Measurements from ENCODE around the gene PFKFB1.

DNA sequence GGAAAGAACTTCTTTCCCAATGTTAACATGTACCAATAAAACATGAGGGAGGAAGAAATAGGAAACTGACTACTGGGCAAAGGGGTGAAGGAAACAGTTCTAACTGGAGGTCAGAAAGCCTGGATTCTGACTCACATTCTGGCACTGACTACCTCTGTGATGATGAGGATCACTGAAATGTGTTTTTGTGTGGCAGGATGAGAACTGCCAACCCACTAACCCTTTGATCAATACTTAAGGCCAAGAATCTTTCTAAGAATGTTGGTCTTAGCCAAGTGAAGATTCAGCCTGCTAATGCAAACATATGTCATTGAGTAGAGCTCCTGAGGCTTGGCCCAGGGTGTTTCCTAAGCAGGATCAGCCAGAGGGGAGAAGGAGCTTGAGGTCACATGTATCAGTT, 32.2 kb upstream of the PFKFB1 start:
- TF ChIP-seq, protein P1, sequence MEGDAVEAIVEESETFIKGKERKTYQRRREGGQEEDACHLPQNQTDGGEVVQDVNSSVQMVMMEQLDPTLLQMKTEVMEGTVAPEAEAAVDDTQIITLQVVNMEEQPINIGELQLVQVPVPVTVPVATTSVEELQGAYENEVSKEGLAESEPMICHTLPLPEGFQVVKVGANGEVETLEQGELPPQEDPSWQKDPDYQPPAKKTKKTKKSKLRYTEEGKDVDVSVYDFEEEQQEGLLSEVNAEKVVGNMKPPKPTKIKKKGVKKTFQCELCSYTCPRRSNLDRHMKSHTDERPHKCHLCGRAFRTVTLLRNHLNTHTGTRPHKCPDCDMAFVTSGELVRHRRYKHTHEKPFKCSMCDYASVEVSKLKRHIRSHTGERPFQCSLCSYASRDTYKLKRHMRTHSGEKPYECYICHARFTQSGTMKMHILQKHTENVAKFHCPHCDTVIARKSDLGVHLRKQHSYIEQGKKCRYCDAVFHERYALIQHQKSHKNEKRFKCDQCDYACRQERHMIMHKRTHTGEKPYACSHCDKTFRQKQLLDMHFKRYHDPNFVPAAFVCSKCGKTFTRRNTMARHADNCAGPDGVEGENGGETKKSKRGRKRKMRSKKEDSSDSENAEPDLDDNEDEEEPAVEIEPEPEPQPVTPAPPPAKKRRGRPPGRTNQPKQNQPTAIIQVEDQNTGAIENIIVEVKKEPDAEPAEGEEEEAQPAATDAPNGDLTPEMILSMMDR (IDR thresholded peaks at IDR 0.05; ENCODE audit: low read depth, low read length, poor library complexity, severe bottlenecking), result no peak
- no peak for TF ChIP-seq EZH2phosphoT487 (IDR thresholded peaks at IDR 0.05; ENCODE audit: borderline replicate concordance, low read length)
